ENCODE measurements around the gene C22orf23. TPM values are rescaled to one million over a fixed set of nuclear protein-coding genes. Genes with fewer than 3 reads are reported as not detected.

The C22orf23 gene
- total RNA-seq (0.09 TPM), polyA plus RNA-seq (0.34 TPM)
- long read RNA-seq, donor 1: 0 reads
- long read RNA-seq, donor 2: 0 reads
- long read RNA-seq, donor 3: 0 reads
- long read RNA-seq, donor 4, partial matches to known transcripts: 6 of 6 reads
- long read RNA-seq, donor 4, other reads (novel, unspliced or antisense): 0 of 6 reads
- long read RNA-seq, donor 5, partial matches to known transcripts: 280 of 287 reads
- long read RNA-seq, donor 5, other reads (novel, unspliced or antisense): 7 of 287 reads
- long read RNA-seq, donor 6, partial matches to known transcripts: 14 of 115 reads
- long read RNA-seq, donor 6, other reads (novel, unspliced or antisense): 101 of 115 reads
- long read RNA-seq, donor 7, partial matches to known transcripts: 259 of 279 reads
- long read RNA-seq, donor 7, other reads (novel, unspliced or antisense): 20 of 279 reads
- long read RNA-seq, donor 8, partial matches to known transcripts: 8 of 50 reads
- long read RNA-seq, donor 8, other reads (novel, unspliced or antisense): 42 of 50 reads
- long read RNA-seq, donor 9: 0 reads
- long read RNA-seq, donor 10: 0 reads

DNA sequence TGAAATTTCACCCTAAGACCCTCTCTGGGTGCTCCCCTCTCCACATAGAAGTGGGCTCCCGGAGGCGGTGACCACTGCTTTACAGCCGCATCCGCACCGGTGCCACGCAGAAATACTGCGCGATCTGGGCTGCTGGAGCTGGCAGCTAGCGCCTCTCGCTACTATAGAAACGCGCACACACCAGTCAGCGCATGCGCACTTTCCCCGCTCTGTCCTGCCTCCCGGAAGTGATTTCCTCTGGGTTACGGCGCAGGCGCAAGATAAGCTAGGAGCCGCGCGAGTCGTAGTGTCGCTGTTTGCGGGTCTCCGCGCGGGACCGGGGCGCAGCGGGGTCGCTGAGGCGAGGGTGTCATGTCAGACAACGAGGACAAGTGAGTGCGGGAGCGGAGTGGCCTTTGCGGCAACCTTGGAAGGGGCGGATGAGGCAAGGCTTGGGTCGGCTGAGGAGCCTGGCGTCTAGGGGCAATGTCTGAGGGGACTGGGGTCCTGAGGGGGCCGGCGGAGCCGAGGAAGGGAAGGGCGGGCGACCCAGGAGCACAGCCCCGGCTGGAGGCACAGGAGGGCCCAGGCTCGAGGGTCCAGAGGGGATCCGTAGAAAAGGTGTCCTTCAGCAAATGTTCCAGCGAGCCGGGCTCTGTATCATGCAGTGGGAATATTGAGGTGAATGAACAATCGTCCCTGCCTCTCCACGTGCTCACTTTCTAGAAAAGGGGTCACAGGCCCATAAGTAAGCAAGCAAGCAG is at the start of gene C22orf23, which contains the start of gene POLR2F:
Gene C22orf23, minus strand, starts transcription at position 165 of the 743 bp plus-strand sequence. CDS start 452 bp downstream, outside the sequence.
Gene POLR2F, plus strand, starts transcription at position 263 of the 743 bp plus-strand sequence. Its CDS starts 89 bp downstream, at position 352.
- Histone ChIP-seq H3K9me3 (ENCODE audit: control insufficient read depth in 2 of 2, insufficient read depth in 1 of 2, low read length in 1 of 2) (peaks cover 0 to 7% of the 10 kb centered on the region in 2 donors), H3K4me3 (ENCODE audit: low read length in 2 of 2) (peak within 1 kb of the TSS; percentile 62 to 90), H3K4me1 (ENCODE audit: control insufficient read depth in 2 of 2, insufficient read depth in 2 of 2, low read length in 2 of 2) (peaks cover 12 to 18% of the 10 kb centered on the region in 2 donors), H3K27me3 (ENCODE audit: control insufficient read depth in 2 of 2, insufficient read depth in 1 of 2, low read length in 1 of 2) (peaks cover 15 to 29% of the 10 kb centered on the region in 2 donors), H3K36me3 (ENCODE audit: control insufficient read depth in 2 of 2, insufficient read depth in 2 of 2, low read length in 1 of 2) (peaks cover 14 to 17% of the 10 kb centered on the region in 2 donors), H3K27ac (ENCODE audit: low read depth in 1 of 2, low read length in 1 of 2) (peak within 1 kb of the TSS; percentile 10 to 61)
- under 1% methylated on average over 52 of the region's 52 CpGs for WGBS
- peak; percentile 91 to 99 (median 96) for DNase-seq (ENCODE audit: low read depth in 6 of 9, low spot score in 9 of 9)

- Histone ChIP-seq H3K27me3 (ENCODE audit: control insufficient read depth in 2 of 2, insufficient read depth in 1 of 2, low read length in 1 of 2) (no peaks in the 10 kb centered on the region), H3K9me3 (ENCODE audit: control insufficient read depth in 2 of 2, insufficient read depth in 1 of 2, low read length in 1 of 2) (no peaks in the 10 kb centered on the region), H3K27ac (ENCODE audit: low read depth in 1 of 2, low read length in 1 of 2) (no peak overlapping the region), H3K4me3 (ENCODE audit: low read length in 2 of 2) (no peak overlapping the region), H3K36me3 (ENCODE audit: control insufficient read depth in 2 of 2, insufficient read depth in 2 of 2, low read length in 1 of 2) (no peaks in the 10 kb centered on the region), H3K4me1 (ENCODE audit: control insufficient read depth in 2 of 2, insufficient read depth in 2 of 2, low read length in 2 of 2) (peaks cover 0 to 20% of the 10 kb centered on the region in 2 donors)
- WGBS: 80% methylated on average over 16 of the region's 16 CpGs
- DNase-seq (ENCODE audit: low read depth in 6 of 9, low spot score in 9 of 9): no peak
These were observed 46.4 kb upstream of the C22orf23 start for GRCh38 chr22:37999640-38000272.

- Histone ChIP-seq H3K9me3 (ENCODE audit: control insufficient read depth in 2 of 2, insufficient read depth in 1 of 2, low read length in 1 of 2) (no peaks in the 10 kb centered on the region), H3K27me3 (ENCODE audit: control insufficient read depth in 2 of 2, insufficient read depth in 1 of 2, low read length in 1 of 2) (no peaks in the 10 kb centered on the region), H3K4me3 (ENCODE audit: low read length in 2 of 2) (no peak overlapping the region), H3K4me1 (ENCODE audit: control insufficient read depth in 2 of 2, insufficient read depth in 2 of 2, low read length in 2 of 2) (peaks cover 0 to 24% of the 10 kb centered on the region in 2 donors), H3K36me3 (ENCODE audit: control insufficient read depth in 2 of 2, insufficient read depth in 2 of 2, low read length in 1 of 2) (no peaks in the 10 kb centered on the region), H3K27ac (ENCODE audit: low read depth in 1 of 2, low read length in 1 of 2) (no peak overlapping the region)
- WGBS: 93% methylated on average over 10 of the region's 10 CpGs
- no peak for DNase-seq (ENCODE audit: low read depth in 6 of 9, low spot score in 9 of 9)
These were observed 45.8 kb upstream of the C22orf23 start for GRCh38 chr22:37999236-37999635.

GRCh38 chr22:37998543-37998942 is 45.1 kb upstream of the C22orf23 start:
- DNase-seq (ENCODE audit: low read depth in 6 of 9, low spot score in 9 of 9): no peak
- H3K27me3 ChIP-seq (ENCODE audit: control insufficient read depth in 2 of 2, insufficient read depth in 1 of 2, low read length in 1 of 2): no peaks in the 10 kb centered on the region
- peaks cover 0 to 29% of the 10 kb centered on the region in 2 donors for H3K4me1 ChIP-seq (ENCODE audit: control insufficient read depth in 2 of 2, insufficient read depth in 2 of 2, low read length in 2 of 2)
- no peak overlapping the region for H3K4me3 ChIP-seq (ENCODE audit: low read length in 2 of 2)
- H3K9me3 ChIP-seq (ENCODE audit: control insufficient read depth in 2 of 2, insufficient read depth in 1 of 2, low read length in 1 of 2): no peaks in the 10 kb centered on the region
- WGBS: 84% methylated on average over 7 of the region's 7 CpGs
- no peaks in the 10 kb centered on the region for H3K36me3 ChIP-seq (ENCODE audit: control insufficient read depth in 2 of 2, insufficient read depth in 2 of 2, low read length in 1 of 2)
- no peak overlapping the region for H3K27ac ChIP-seq (ENCODE audit: low read depth in 1 of 2, low read length in 1 of 2)

DNA sequence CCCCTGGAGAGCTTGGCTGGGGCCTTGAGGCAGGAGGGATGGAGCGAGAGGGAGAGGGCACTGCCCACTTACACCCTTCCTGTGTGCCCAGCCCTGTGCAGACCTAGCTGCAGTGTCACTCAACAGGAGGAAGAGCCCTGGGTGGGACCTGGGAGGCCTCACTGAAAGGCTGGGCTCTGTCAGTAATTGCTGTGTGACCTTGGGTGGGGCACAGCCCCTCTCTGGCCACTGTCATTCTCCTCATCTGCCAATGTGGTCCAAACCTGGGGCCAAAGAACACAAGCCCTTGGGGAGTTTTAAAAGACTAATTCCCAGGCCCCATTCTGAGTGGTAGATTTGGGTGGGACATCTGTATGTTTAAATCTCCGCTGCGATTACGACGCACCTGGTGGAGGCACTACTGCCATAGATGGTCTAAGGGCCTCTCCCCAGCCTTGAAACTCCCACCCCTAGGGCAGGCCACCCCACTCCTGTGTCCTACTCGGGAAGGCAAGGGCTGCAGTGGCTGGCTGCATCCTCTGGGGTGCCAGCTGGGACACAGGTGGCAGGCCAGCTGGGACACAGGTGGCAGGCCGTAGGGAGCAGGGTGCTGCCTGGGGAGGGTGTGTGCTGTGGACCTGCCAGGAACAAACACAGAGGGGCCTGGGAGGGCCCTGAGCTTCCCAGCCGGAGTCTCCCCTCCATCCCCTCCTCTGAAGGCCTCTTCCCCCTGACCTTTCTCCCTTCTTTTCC is 43.3 kb upstream of the C22orf23 start:
- H3K4me1 ChIP-seq (ENCODE audit: control insufficient read depth in 2 of 2, insufficient read depth in 2 of 2, low read length in 2 of 2): peaks cover 0 to 29% of the 10 kb centered on the region in 2 donors
- DNase-seq (ENCODE audit: low read depth in 6 of 9, low spot score in 9 of 9): no peak
- 87% methylated on average over 8 of the region's 8 CpGs for WGBS
- H3K27ac ChIP-seq (ENCODE audit: low read depth in 1 of 2, low read length in 1 of 2): no peak overlapping the region
- no peaks in the 10 kb centered on the region for H3K36me3 ChIP-seq (ENCODE audit: control insufficient read depth in 2 of 2, insufficient read depth in 2 of 2, low read length in 1 of 2)
- H3K9me3 ChIP-seq (ENCODE audit: control insufficient read depth in 2 of 2, insufficient read depth in 1 of 2, low read length in 1 of 2): no peaks in the 10 kb centered on the region
- H3K27me3 ChIP-seq (ENCODE audit: control insufficient read depth in 2 of 2, insufficient read depth in 1 of 2, low read length in 1 of 2): no peaks in the 10 kb centered on the region
- H3K4me3 ChIP-seq (ENCODE audit: low read length in 2 of 2): no peak overlapping the region

- 39% methylated on average over 4 of the region's 4 CpGs for WGBS
- Histone ChIP-seq H3K27ac (ENCODE audit: low read depth in 1 of 2, low read length in 1 of 2) (no peak overlapping the region), H3K9me3 (ENCODE audit: control insufficient read depth in 2 of 2, insufficient read depth in 1 of 2, low read length in 1 of 2) (no peaks in the 10 kb centered on the region)
These were observed 42.7 kb upstream of the C22orf23 start for GRCh38 chr22:37996079-37996478.

GRCh38 chr22:37995460-37995859 is 42.1 kb upstream of the C22orf23 start:
- Histone ChIP-seq H3K4me3 (ENCODE audit: low read length in 2 of 2) (no peak overlapping the region), H3K4me1 (ENCODE audit: control insufficient read depth in 2 of 2, insufficient read depth in 2 of 2, low read length in 2 of 2) (peaks cover 0 to 29% of the 10 kb centered on the region in 2 donors), H3K27ac (ENCODE audit: low read depth in 1 of 2, low read length in 1 of 2) (no peak overlapping the region), H3K9me3 (ENCODE audit: control insufficient read depth in 2 of 2, insufficient read depth in 1 of 2, low read length in 1 of 2) (no peaks in the 10 kb centered on the region), H3K36me3 (ENCODE audit: control insufficient read depth in 2 of 2, insufficient read depth in 2 of 2, low read length in 1 of 2) (no peaks in the 10 kb centered on the region), H3K27me3 (ENCODE audit: control insufficient read depth in 2 of 2, insufficient read depth in 1 of 2, low read length in 1 of 2) (no peaks in the 10 kb centered on the region)
- DNase-seq (ENCODE audit: low read depth in 6 of 9, low spot score in 9 of 9): no peak
- WGBS: 82% methylated on average over 4 of the region's 4 CpGs

More at GRCh38 chr22:37996079-37996478, 42.7 kb upstream of the C22orf23 start:
- H3K27me3 ChIP-seq (ENCODE audit: control insufficient read depth in 2 of 2, insufficient read depth in 1 of 2, low read length in 1 of 2): no peaks in the 10 kb centered on the region
- peaks cover 0 to 29% of the 10 kb centered on the region in 2 donors for H3K4me1 ChIP-seq (ENCODE audit: control insufficient read depth in 2 of 2, insufficient read depth in 2 of 2, low read length in 2 of 2)
- H3K4me3 ChIP-seq (ENCODE audit: low read length in 2 of 2): no peak overlapping the region
- DNase-seq (ENCODE audit: low read depth in 6 of 9, low spot score in 9 of 9): peak in 1 of 9 donors; percentile 11
- no peaks in the 10 kb centered on the region for H3K36me3 ChIP-seq (ENCODE audit: control insufficient read depth in 2 of 2, insufficient read depth in 2 of 2, low read length in 1 of 2)

DNA sequence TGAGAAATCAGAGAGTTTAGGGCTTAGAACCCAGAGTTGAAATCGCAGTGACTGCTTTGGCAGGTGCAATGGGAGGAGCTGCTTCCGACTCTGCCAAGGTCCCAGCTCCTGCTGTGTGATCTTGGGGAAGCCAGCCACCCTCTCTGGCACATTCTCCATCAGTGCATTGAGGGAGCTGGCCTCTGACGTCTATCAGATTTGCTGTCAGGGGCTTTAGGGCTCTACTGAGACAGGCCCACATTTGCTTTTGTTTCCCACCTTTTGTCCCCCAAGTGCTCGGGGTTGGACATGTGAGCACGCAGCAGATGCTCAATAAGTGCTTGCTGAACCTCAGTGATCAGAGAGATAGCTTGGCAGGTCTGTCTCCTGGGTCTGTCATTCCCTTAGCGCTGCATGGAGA is 41.6 kb upstream of the C22orf23 start:
- H3K27me3 ChIP-seq (ENCODE audit: control insufficient read depth in 2 of 2, insufficient read depth in 1 of 2, low read length in 1 of 2): no peaks in the 10 kb centered on the region

More for the DNA sequence above, 41.6 kb upstream of the C22orf23 start:
- Histone ChIP-seq H3K4me1 (ENCODE audit: control insufficient read depth in 2 of 2, insufficient read depth in 2 of 2, low read length in 2 of 2) (peaks cover 0 to 25% of the 10 kb centered on the region in 2 donors), H3K4me3 (ENCODE audit: low read length in 2 of 2) (no peak overlapping the region), H3K36me3 (ENCODE audit: control insufficient read depth in 2 of 2, insufficient read depth in 2 of 2, low read length in 1 of 2) (no peaks in the 10 kb centered on the region), H3K27ac (ENCODE audit: low read depth in 1 of 2, low read length in 1 of 2) (peak overlapping the region in 1 of 2 donors; percentile 73), H3K9me3 (ENCODE audit: control insufficient read depth in 2 of 2, insufficient read depth in 1 of 2, low read length in 1 of 2) (no peaks in the 10 kb centered on the region)
- WGBS: 97% methylated on average over 6 of the region's 6 CpGs
- DNase-seq (ENCODE audit: low read depth in 6 of 9, low spot score in 9 of 9): no peak
